ENCODE measurements around the gene UBAC2.
"Not testable (repeated sequence)": the region's sequence is repeated elsewhere in the genome, so short reads cannot be mapped to it uniquely, and the experiment has no call there.

UBAC2 gene

DNA sequence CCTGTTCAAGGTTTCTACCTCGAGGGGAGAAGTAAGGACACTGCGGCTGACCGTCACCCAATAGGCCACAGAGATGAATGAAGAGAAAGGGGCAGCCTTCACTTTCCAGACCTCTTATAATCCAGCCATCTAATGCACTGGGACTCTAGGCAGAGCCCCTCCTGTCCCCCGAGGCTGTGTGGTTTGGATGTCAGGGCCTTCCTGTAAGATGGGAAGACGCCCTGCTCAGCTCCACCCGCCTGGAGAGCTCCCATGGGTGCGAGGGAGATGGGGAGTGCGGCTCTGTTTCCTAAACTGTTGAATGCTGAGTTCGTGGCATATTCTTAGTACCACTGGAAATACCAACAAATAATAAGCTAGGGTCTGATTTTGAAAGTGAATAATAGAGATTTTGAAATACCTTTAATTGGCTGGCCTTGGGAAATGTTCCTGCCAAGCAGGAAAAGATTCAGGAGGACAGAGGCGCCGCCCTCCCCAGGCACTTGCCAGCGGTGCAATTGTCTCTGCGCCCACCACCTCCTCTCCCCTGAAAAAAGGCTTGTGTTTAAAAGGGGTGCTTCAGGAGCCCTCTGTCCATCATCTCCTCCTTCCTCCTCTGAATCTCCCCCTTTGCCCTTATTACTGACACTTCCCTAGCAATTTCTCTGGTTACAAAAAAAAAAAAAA, 191.9 kb downstream of the UBAC2 start:
- no peak for DNase-seq (ENCODE audit: low read depth in 2 of 2)

DNA sequence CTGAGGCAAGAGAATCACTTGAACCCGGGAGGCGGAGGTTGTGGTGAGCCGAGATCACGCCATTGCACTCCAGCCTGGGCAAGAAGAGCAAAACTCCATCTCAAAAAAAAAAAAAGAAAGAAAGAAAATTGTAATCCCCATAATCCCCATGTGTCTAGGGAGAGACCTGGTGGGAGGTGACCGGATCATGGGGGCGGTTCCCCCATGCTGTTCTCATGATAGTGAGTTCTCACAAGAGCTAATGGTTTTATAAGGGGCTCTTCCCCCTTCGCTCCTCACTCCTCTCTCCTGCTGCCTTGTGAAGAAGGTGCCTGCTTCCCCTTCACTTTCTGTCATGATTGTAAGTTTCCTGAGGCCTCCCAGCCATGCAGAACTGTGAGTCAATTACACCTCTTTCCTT, 192.7 kb downstream of the UBAC2 start:
- DNase-seq (ENCODE audit: low read depth in 2 of 2), result not testable (repeated sequence)

DNA sequence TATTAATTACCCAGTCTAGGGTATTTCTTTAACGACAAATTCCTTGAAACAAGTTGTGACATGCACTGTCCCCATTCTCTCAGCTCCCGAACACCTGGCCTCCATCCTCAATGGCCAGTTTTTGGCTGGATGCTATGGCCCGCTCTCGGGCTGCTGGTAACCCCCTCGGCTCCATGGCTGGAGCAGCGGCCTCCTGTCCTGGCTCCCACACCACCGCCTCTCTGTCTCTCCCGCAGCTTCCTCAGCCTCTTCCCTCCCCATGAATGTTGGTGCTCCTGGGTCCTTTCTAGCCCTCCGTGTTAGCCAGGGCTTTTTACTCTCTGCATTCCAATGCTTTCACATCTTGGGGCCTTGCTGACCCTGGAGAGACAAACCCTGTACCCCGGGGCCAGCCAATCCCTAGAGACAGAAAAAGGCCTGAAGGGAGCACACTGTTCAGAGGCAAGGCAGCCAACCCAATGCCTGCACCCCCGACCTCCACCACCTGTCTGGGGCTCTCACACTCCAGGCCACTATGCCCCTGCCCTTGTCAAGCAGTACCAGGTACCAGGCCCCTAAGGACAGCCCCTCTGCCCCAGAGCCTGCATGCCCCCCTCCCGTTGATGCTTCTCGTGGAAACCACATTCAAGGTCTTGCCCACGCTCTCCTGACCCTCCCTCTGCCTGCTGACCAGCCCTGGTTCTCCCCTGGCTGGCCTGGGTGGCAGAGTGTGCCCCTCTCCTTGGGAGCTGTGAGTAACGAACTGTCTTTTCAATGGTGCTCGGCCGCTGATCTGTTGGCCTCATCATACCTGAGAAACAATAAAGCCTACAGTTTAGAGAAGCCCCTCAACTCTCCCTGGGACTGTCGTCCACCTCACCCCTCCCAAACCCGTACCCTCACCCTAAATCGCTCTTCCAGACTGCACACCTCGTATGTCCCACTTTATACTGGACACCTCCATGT, 193.4 kb downstream of the UBAC2 start:
- DNase-seq (ENCODE audit: low read depth in 2 of 2), result no peak

DNA sequence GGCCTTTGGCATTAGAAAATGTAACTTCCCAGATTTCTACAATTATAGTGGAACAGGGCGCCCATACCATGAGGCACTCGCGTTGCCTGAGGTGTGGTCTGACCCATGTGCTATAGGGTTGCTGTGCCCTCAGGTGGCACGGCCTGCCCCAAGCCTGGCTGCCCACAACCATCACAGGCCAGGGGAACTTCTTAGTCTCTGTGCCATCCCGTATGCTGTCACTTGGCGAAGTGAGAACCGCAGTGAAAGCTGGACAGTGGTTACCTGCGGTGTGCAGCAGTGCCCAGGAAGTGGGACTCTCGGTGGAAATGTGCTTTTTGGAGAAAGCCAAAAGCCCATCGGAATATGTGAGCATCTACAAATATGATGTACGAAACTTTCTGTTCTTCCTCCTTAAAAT, 194.8 kb downstream of the UBAC2 start:
- DNase-seq (ENCODE audit: low read depth in 2 of 2), result no peak

DNA sequence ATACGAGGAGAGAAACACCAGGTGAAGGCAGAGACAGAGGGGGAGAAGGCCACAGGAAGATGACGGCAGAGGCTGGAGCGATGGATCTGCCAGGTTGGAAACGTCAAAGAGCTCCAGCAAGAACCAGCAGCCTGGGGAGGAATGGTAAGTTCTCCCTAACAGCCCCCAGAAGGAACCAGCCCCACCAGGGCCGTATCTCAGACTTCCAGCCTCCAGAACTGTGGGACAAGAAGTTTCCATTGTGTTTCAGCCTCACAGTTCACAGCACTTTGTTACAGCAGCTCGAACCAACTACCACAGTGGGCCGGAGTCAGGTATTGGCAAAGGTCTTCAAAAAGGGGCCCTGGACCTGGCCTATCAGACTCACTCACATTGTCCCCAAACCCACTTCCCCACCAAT, 195.8 kb downstream of the UBAC2 start:
- DNase-seq (ENCODE audit: low read depth in 2 of 2), result no peak

DNA sequence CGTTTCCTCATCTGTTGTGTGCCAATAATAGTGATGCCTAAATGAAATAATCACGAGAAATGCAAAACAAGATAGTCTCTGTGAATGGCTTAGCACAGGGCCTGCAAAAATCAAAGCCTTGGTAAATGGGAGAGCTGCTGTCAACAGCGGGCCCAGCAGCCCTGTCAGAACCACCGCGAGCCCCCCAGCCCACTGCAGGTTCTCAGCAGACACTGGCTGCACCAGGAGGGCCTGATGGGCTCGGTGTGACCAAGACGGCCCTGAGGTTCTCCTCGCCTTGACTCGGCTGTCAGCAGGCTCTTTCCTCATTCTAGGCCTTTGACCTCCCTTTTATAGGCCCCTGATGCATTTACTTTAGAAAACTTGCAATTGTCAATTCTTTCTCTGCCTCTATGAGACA, 197.4 kb downstream of the UBAC2 start:
- no peak for DNase-seq (ENCODE audit: low read depth in 2 of 2)

DNA sequence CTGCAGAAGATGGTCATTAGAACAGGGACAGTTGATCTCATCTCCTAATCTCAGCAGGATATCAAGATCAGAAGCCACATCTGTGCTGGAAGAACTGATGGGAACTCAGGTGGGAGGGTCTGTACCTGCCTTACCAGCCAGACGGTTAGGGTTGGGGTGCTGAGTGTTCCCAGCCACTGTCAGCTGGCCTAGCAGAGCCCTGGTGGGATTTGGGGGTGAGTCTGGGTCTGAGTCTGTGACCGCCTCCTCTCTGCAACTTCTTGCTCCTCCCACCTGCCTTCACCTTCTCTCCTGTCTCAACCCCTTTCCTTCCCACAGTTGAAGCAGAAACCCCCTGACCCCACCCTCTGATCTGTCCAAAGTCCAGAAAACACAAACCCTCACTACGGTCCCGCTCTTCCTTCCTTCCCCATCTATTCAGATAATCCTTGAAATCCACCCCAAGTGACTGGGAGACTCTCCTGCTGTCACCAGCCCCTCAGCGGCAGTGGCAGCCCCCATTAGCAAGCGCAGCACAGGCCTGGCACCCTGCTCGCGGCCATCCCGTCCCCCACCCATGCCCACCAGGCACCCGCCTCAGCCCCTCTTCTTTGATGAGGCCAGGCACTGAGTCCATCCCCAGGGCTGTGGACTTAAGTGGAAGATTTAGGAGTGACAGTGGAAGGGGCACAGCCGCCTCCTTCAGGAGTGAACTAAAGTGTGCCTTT, 198.4 kb downstream of the UBAC2 start:
- no peak for DNase-seq (ENCODE audit: low read depth in 2 of 2)

DNA sequence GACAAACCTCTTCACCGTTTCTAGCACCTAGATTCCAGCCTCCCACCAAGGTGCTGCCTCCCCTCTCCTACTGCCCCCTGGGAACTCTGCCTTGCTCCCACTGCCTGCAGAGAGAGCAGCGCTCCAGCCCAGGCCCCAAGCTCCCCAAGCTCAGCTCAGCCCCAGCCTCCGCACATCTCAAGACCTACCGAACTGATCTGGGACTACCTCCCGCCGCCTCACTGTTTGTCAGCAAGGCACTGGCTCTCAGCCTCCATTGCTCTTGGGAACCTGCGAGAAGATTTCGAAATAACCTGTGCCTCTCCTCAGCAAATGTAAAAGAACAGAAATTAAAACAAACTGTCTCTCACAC, 198.9 kb downstream of the UBAC2 start:
- no peak for DNase-seq (ENCODE audit: low read depth in 2 of 2)

DNA sequence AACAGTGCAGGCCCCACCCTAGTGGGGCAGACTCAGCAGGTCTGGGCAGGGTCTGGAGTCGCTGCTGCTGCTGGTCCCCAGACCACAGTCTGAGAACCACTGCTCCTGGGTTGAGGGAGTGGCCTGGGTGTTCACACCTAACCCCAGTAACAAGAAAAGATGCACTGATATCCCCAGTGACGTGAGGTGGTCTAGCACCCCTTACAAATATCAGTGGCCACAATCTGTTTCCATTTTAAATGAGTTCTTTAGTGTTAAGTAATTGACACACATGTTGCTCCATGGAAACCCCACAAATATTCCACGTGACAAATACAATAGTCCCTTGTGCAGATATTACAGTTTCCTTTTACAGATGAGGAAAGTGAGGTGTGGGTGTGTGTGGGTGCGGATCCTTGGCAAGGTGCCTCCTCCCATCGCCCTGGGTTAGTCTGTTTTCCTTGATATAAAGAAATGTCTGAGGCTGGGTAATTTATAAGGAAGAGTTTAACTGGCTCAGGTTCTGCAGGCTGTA, 202.9 kb downstream of the UBAC2 start:
- DNase-seq (ENCODE audit: low read depth in 2 of 2), result peak in 1 of 2 donors; percentile 43

DNA sequence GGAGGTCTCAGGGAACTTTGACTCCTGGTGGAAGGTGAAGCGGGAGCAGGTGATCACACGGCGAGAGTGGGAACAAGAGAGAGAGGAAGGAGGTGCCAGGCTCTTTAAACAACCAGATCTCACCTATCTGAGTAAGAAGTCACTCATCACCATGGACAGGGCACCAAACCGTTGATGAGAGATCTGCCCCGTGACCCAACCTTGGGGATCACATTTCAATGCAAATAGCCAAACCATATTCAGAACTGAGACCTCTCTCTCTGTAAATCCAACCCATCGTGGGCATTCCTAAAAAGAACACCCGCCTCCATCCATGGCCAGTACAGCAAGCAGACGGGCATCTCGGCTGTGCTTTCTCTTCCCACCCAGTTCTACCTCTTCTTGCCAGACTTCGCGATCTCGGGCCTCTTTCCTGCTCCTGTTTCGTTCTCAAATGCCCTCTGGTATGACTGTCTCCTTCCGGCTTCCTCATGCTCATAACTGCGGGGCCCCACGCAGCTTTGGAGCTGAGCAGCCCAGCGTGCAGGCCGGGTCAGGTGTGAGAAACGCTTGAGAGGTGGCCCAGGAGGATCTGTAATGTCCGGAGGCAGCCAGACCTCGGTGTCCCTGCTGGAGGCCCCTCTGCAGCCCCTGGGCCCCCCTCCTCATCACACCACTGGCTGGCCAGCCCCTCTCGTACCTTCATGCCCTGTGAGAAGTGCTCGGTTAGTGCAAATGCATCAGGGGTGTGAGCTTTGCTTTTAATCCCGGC, 203.5 kb downstream of the UBAC2 start:
- DNase-seq (ENCODE audit: low read depth in 2 of 2), result no peak

DNA sequence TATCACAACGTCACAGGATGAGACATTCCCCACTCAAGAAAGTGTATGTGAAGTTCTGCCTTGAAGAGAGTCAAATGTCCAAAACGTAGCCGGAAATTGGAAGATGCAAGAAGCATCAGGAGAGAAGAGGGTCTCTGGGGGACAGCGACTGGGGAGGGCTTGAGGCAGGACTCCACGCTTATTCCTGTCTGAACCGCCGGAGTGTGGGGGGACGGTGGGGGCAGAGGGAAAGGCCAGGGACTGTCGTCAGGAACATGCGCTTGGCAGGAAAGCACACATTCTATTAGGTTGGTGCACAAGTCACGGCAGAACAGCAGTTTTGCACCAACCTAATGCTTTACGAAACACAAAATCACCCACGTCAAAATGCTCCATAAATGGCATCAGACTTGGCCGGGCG, 205.3 kb downstream of the UBAC2 start:
- no peak for DNase-seq (ENCODE audit: low read depth in 2 of 2)

DNA sequence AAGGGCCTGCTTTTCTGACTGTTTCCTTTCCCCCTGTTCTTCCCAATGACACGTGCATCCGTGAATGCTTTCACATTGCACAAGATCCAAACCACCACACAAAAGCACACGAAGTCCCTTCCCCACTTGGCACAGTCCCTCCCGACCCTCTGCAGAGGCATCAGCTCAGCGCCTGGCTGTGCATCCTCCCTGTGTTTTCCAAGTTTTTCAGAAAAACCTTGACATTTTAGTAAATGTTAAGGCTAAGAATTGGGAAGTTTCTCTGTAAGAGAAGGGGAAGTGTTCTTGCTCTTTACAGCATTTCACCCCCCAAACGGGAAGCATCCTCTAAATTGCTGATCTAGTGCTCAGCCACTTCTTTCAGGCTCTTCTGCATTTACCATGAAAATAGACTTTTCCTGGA, 206.1 kb downstream of the UBAC2 start:
- DNase-seq (ENCODE audit: low read depth in 2 of 2), result no peak

DNA sequence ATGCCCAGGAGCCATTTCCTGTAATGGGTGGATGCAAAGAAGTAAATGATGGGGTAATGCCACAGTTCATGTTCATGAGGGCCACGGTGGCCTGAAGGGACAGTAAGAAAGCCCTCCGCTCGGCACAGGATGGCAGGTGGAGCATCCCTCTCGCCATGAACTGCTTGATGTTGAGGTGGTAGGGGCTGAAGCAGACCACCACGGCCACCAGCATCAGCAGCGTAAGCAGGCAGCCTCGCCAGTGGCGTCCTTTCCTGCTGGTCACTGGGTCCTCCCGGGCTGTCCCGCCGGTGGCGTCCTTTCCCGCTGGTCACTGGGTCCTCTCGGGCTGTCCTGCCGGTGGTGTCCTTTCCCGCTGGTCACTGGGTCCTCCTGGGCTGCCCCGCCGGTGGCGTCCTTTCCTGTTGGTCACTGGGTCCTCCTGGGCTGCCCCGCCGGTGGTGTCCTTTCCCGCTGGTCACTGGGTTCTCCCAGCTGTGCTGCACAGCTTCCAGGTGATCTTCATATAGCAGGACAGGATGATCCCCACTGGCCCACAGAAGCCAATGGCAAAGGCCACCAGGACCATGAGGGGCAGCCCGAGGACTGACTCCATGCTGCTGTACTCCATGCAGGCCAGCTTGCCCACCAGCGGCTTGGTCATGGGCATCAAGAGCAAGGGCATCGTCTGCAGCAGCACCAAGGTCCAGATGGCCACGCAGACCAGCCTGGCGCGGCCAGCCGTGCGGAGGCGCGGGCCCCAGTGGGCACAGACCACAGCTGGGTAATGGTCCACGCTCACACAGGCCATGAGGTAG, 207.4 kb downstream of the UBAC2 start:
- DNase-seq (ENCODE audit: low read depth in 2 of 2), result no peak

DNA sequence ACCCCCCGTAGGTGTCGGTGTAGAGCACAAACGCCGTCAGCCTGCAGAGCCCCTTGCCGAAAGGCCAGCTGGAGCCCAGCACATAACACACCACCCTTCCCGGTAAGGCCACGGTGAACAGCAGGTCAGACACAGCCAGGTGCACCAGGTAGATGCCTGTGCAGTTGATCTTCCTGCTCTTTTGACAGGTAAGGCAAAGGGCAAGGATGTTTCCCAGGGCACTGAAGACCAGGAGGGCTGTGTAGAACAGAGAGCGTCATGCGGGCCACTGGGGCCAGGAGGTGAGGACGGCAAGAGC, 208.0 kb downstream of the UBAC2 start:
- DNase-seq (ENCODE audit: low read depth in 2 of 2), result no peak

DNA sequence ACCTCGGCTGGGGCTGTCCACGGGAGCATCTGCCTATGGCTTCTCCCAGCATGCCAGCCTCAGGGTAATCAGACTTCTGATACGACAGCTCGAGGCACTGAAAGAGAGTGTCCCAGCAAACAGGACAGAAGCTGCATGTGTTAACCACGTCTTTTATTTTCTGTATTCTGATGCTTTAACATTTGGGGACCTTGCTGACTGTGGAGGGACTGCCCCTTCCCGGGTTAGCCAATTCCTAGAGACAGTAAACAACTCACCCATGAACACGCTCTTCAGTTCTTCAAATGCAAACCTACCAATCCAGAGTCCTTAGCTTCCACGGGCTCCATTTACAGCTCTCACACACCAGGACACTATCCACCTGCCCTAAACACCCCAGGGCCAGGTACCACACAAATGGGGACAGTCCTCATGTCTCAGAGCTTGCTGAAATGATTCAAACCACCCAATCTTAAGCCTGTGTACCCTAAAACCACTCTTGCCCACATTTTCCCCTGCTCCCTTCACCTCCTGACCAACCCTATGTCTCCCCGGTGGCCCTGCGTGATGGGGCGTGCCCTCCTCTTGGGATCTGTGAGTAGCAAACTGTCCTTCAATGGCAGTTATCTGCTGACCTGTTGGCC, 208.9 kb downstream of the UBAC2 start:
- DNase-seq (ENCODE audit: low read depth in 2 of 2), result not testable (repeated sequence)

DNA sequence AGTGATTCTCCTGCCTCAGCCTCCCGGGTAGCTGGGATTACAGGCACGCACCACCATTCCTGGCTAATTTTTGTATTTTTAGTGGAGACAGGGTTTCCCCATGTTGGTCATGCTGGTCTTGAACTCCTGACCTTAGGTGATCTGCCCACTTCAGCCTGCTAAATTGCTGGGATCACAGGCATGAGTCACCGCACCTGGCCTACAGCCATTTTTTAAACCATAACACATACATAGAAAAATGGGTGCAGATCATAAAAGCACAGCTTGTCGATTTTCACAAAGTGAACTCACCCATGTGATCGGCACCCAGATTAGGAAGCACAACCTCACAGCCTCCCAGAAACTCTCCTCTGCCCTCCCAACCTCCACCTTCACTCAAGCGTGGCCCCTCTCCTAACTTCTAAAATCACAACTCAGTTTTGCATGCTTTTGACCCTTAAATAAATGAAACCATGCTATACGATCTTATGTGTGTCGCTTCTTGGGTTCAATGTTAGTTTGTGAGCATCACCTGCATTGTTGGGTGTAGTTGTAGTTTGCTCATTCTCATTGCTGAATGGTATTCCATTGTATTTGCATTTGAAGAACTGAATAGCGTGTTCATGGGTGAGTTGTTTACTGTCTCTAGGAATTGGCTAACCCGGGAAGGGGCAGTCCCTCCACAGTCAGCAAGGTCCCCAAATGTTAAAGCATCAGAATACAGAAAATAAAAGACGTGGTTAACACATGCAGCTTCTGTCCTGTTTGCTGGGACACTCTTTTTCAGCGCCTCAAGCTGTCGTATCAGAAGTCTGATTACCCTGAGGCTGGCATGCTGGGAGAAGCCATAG, 210.2 kb downstream of the UBAC2 start:
- not testable (repeated sequence) for DNase-seq (ENCODE audit: low read depth in 2 of 2)

DNA sequence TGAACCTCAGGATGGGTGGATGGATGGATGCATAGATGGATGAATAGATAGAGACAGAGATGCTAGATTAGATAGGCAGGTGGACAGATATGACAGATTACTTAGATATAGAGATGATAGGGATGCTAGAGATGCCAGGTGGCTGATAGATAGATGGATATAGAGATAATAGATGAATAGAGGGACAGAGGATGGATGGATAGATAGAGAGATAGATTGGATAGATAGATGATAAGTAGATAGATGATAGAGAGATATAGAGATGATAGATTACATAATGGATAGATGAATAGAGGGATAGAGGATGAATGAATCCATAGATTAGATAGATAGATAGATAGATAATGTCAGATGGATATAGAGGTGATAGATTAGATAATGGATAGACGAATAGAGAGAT, 212.2 kb downstream of the UBAC2 start:
- DNase-seq (ENCODE audit: low read depth in 2 of 2), result no peak

DNA sequence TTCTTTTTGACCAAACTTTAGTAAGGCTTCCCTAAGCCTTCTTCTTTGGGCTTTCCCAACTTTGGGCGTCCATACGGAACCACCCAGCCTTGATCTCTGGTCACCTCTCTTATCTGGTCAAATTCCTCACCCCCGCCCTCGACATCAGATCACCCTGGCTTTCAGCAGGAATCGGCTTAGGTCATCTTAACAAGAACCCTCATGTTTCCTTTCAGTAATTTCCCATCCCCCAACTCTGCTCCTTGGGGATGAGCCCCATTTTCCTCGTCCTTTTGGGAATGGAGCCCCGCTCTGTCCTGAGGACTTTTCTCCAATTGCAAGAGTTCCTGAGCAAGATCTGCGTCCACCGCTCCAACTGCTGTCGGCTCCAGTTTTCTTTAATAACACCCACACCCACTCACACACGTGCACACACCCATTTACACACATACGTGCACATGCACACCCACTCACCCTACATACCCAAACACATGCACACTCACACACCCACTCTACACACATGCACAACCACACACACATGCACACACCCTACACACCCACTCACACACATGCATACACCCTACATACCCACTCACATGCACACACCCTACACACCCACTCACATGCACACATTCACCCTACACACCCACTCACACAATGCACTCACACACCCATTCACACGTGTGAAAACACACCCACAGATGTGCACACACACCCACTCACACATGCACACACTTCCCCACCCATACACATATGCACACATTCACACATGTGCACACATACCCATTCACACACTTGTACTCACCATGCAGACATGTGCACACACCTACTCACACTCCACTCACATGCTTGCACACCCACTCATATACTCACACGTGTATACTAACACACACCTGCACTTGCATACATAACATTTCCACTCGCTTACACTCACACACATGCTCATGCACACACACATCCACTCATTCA, 213.7 kb downstream of the UBAC2 start:
- DNase-seq (ENCODE audit: low read depth in 2 of 2), result no peak

Data from stimulated activated CD8-positive, alpha-beta memory T cell treated with anti-CD3 and anti-CD28 coated beads, Interleukin-7, amount 100 ng/mL, for 4 hours (primary cell).